ENCODE results near the gene TTC12.
"Not testable (repeated sequence)": the region's sequence is repeated elsewhere in the genome, so short reads cannot be mapped to it uniquely, and the experiment has no call there.

Gene TTC12

GRCh38 chr11:113293936-113294335, 20.4 kb upstream of the TTC12 start:
- no peaks in the 10 kb centered on the region for H4K20me1 ChIP-seq (ENCODE audit: insufficient read depth)
- no peak overlapping the region for H3K4me3 ChIP-seq (IDR thresholded peaks at IDR 0.05; ENCODE audit: insufficient read depth, low read depth, low read length)
- no peak for TF ChIP-seq CTCF (conservative IDR thresholded peaks at IDR 0.05; ENCODE audit: low read depth, low read length)
- H3K4me1 ChIP-seq (ENCODE audit: low read depth, poor library complexity, severe bottlenecking) = no peaks in the 10 kb centered on the region
- H3K27me3 ChIP-seq (ENCODE audit: insufficient read depth, low read depth) = no peaks in the 10 kb centered on the region
- no peaks in the 10 kb centered on the region for H3K79me2 ChIP-seq (ENCODE audit: insufficient read depth, low read depth)
- no peaks in the 10 kb centered on the region for H3K36me3 ChIP-seq (ENCODE audit: insufficient read depth)
- no peak overlapping the region for H3K9ac ChIP-seq
- H2AFZ ChIP-seq (ENCODE audit: low read depth) = no peak overlapping the region
- H3K27ac ChIP-seq = no peak overlapping the region
- no peak overlapping the region for H3K4me2 ChIP-seq

GRCh38 chr11:113295993-113296392, 18.4 kb upstream of the TTC12 start:
- H3K36me3 ChIP-seq (ENCODE audit: insufficient read depth) = no peaks in the 10 kb centered on the region
- no peaks in the 10 kb centered on the region for H4K20me1 ChIP-seq (ENCODE audit: insufficient read depth)
- H2AFZ ChIP-seq (ENCODE audit: low read depth) = no peak overlapping the region
- TF ChIP-seq CTCF (conservative IDR thresholded peaks at IDR 0.05; ENCODE audit: low read depth, low read length) = no peak
- no peak overlapping the region for H3K4me3 ChIP-seq (IDR thresholded peaks at IDR 0.05; ENCODE audit: insufficient read depth, low read depth, low read length)
- no peak overlapping the region for H3K27ac ChIP-seq
- no peaks in the 10 kb centered on the region for H3K4me1 ChIP-seq (ENCODE audit: low read depth, poor library complexity, severe bottlenecking)
- H3K9ac ChIP-seq = no peak overlapping the region
- H3K27me3 ChIP-seq (ENCODE audit: insufficient read depth, low read depth) = no peaks in the 10 kb centered on the region
- no peaks in the 10 kb centered on the region for H3K79me2 ChIP-seq (ENCODE audit: insufficient read depth, low read depth)
- H3K4me2 ChIP-seq = no peak overlapping the region

- H3K4me3 ChIP-seq (IDR thresholded peaks at IDR 0.05; ENCODE audit: insufficient read depth, low read depth, low read length) = no peak overlapping the region
- no peak overlapping the region for H3K4me2 ChIP-seq
- no peaks in the 10 kb centered on the region for H3K79me2 ChIP-seq (ENCODE audit: insufficient read depth, low read depth)
- H3K4me1 ChIP-seq (ENCODE audit: low read depth, poor library complexity, severe bottlenecking) = no peaks in the 10 kb centered on the region
- H4K20me1 ChIP-seq (ENCODE audit: insufficient read depth) = no peaks in the 10 kb centered on the region
- no peaks in the 10 kb centered on the region for H3K36me3 ChIP-seq (ENCODE audit: insufficient read depth)
- TF ChIP-seq CTCF (conservative IDR thresholded peaks at IDR 0.05; ENCODE audit: low read depth, low read length) = no peak
- H3K27ac ChIP-seq = no peak overlapping the region
- H3K9ac ChIP-seq = no peak overlapping the region
- H2AFZ ChIP-seq (ENCODE audit: low read depth) = no peak overlapping the region
- H3K27me3 ChIP-seq (ENCODE audit: insufficient read depth, low read depth) = no peaks in the 10 kb centered on the region
Observed at GRCh38 chr11:113296447-113297205, 17.8 kb upstream of the TTC12 start.

GRCh38 chr11:113298496-113298895, 15.9 kb upstream of the TTC12 start:
- not testable (repeated sequence) for H2AFZ ChIP-seq (ENCODE audit: low read depth); H4K20me1 ChIP-seq (ENCODE audit: insufficient read depth); H3K9ac ChIP-seq; H3K36me3 ChIP-seq (ENCODE audit: insufficient read depth); H3K27me3 ChIP-seq (ENCODE audit: insufficient read depth, low read depth); H3K4me1 ChIP-seq (ENCODE audit: low read depth, poor library complexity, severe bottlenecking); H3K79me2 ChIP-seq (ENCODE audit: insufficient read depth, low read depth); H3K27ac ChIP-seq; H3K4me3 ChIP-seq (IDR thresholded peaks at IDR 0.05; ENCODE audit: insufficient read depth, low read depth, low read length); H3K4me2 ChIP-seq

GRCh38 chr11:113304916-113305315, 9.5 kb upstream of the TTC12 start:
- no peak overlapping the region for H3K4me2 ChIP-seq

More at GRCh38 chr11:113304916-113305315, 9.5 kb upstream of the TTC12 start:
- Histone ChIP-seq H3K9ac (no peak overlapping the region), H3K36me3 (ENCODE audit: insufficient read depth) (no peaks in the 10 kb centered on the region), H3K4me1 (ENCODE audit: low read depth, poor library complexity, severe bottlenecking) (no peaks in the 10 kb centered on the region), H3K27ac (no peak overlapping the region), H3K27me3 (ENCODE audit: insufficient read depth, low read depth) (no peaks in the 10 kb centered on the region), H3K4me3 (IDR thresholded peaks at IDR 0.05; ENCODE audit: insufficient read depth, low read depth, low read length) (no peak overlapping the region), H2AFZ (ENCODE audit: low read depth) (no peak overlapping the region), H4K20me1 (ENCODE audit: insufficient read depth) (no peaks in the 10 kb centered on the region), H3K79me2 (ENCODE audit: insufficient read depth, low read depth) (no peaks in the 10 kb centered on the region)
- TF ChIP-seq CTCF (conservative IDR thresholded peaks at IDR 0.05; ENCODE audit: low read depth, low read length) = no peak

Data from KMS-11 (cell line).